ENCODE measurements around the gene TMEM39A.

DNA sequence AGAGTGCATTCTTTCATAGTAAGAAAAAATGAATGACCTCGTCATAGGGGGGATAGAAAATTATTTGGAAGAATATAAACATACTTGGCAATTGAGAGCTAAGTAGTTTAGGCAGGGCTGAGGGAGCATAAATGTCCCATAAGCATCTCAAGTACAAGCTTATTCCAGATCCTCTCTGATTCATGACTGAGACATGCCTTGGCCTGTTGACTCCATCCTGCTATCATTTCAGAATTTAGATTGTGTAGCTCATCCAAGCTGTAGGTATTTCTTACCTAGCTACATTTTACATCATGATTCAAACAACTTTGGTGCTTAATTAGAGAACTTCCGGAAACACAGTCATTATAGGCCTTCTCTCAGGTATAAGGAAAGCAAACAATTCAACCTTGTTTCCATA lies 17.7 kb upstream of the TMEM39A start:
- TF ChIP-seq, protein P1, sequence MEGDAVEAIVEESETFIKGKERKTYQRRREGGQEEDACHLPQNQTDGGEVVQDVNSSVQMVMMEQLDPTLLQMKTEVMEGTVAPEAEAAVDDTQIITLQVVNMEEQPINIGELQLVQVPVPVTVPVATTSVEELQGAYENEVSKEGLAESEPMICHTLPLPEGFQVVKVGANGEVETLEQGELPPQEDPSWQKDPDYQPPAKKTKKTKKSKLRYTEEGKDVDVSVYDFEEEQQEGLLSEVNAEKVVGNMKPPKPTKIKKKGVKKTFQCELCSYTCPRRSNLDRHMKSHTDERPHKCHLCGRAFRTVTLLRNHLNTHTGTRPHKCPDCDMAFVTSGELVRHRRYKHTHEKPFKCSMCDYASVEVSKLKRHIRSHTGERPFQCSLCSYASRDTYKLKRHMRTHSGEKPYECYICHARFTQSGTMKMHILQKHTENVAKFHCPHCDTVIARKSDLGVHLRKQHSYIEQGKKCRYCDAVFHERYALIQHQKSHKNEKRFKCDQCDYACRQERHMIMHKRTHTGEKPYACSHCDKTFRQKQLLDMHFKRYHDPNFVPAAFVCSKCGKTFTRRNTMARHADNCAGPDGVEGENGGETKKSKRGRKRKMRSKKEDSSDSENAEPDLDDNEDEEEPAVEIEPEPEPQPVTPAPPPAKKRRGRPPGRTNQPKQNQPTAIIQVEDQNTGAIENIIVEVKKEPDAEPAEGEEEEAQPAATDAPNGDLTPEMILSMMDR (IDR thresholded peaks at IDR 0.05), result no peak
- TF ChIP-seq POLR2A (IDR thresholded peaks at IDR 0.05), result no peak

Data from thyroid gland (tissue), 4 donors.